Astrocyte of the spinal cord (primary cell): Measurements from ENCODE around the gene PTPN2.
"Not testable (repeated sequence)": the region's sequence is repeated elsewhere in the genome, so short reads cannot be mapped to it uniquely, and the experiment has no call there.

Experiments
- DNase-seq: peaks from one replicate; pipeline ENCODE4 v3.0.0; 2011; ENCODE audit warnings: low read depth, low spot score
- H3K4me3 ChIP-seq: 2 replicates; pipeline ENCODE4 v1.5.1; 2011; ENCODE audit warnings: low read depth, mild to moderate bottlenecking, low read length, moderate library complexity
- CTCF ChIP-seq: IDR thresholded peaks from 2 replicates; pipeline ENCODE4 v1.5.1; 2012; ENCODE audit warnings: low read depth, mild to moderate bottlenecking, low read length, inconsistent platforms
- in situ Hi-C: cut with HindIII; loops from 2 replicates; pipeline ENCODE4 v1.10.0; 2017; ENCODE audit warnings: low sequenced_read_pairs

The PTPN2 gene

GRCh38 chr18:12883372-12883683, 709 bp downstream of the PTPN2 start:
- in situ Hi-C loops = no loop called here
- peak overlapping the region; percentile 63 for H3K4me3 ChIP-seq
- DNase-seq = no peak
- TF ChIP-seq CTCF = no peak

GRCh38 chr18:12882453-12883371, 1.3 kb downstream of the PTPN2 start:
- peak; percentile 22 for DNase-seq
- in situ Hi-C loops = no loop called here
- no peak for TF ChIP-seq CTCF
- peak overlapping the region; percentile 63 for H3K4me3 ChIP-seq

- H3K4me3 ChIP-seq = no peak overlapping the region
- DNase-seq = no peak
- in situ Hi-C loops = no loop called here
Measured at GRCh38 chr18:12880541-12880910, 3.5 kb downstream of the PTPN2 start.

GRCh38 chr18:12879840-12880540, 4.0 kb downstream of the PTPN2 start:
- no peak for TF ChIP-seq CTCF
- H3K4me3 ChIP-seq = no peak overlapping the region
- in situ Hi-C loops = no loop called here
- no peak for DNase-seq

More at GRCh38 chr18:12880541-12880910, 3.5 kb downstream of the PTPN2 start:
- TF ChIP-seq CTCF = no peak

- DNase-seq, H3K4me3 ChIP-seq, in situ Hi-C loops: not testable (repeated sequence)
Measured at GRCh38 chr18:12874992-12875391, 9.0 kb downstream of the PTPN2 start.

GRCh38 chr18:12873961-12874567, 10.0 kb downstream of the PTPN2 start:
- DNase-seq, H3K4me3 ChIP-seq, in situ Hi-C loops: not testable (repeated sequence)

- TF ChIP-seq CTCF = no peak
- DNase-seq = no peak
- in situ Hi-C loops = no loop called here
- no peak overlapping the region for H3K4me3 ChIP-seq
Measured at GRCh38 chr18:12872408-12872807, 11.6 kb downstream of the PTPN2 start.
